RPMI8226 (cell line): ENCODE results near the gene RAB8A.

Experiments used
- DNase-seq: peaks from one replicate; pipeline ENCODE4 v3.0.0-alpha.2; 2015

RAB8A gene

GRCh38 chr19:16111160-16111908 lies at the start of gene RAB8A:
Gene RAB8A (plus strand): TSS chr19:16111889. CDS start chr19:16111902, 13 bp downstream.
- DNase-seq = peak; percentile 99

- no peak for DNase-seq
Observed at GRCh38 chr19:16061943-16062342, 49.7 kb upstream of the RAB8A start.

GRCh38 chr19:16062789-16063188 lies 48.9 kb upstream of the RAB8A start:
- DNase-seq = peak; percentile 73

GRCh38 chr19:16064209-16064889 lies 47.3 kb upstream of the RAB8A start:
- no peak for DNase-seq

GRCh38 chr19:16066611-16067104 lies 45.0 kb upstream of the RAB8A start:
- peak; percentile 71 for DNase-seq

- DNase-seq = peak; percentile 59
Observed at GRCh38 chr19:16067205-16067938, 44.3 kb upstream of the RAB8A start.

GRCh38 chr19:16068696-16069259 lies 42.9 kb upstream of the RAB8A start:
- no peak for DNase-seq

- no peak for DNase-seq
Observed at GRCh38 chr19:16069813-16070365, 41.8 kb upstream of the RAB8A start.

- DNase-seq = peak; percentile 99
Observed at GRCh38 chr19:16070366-16070990, 41.2 kb upstream of the RAB8A start.

- DNase-seq = no peak
Observed at GRCh38 chr19:16071072-16071691, 40.5 kb upstream of the RAB8A start.

GRCh38 chr19:16073481-16073880 lies 38.2 kb upstream of the RAB8A start:
- no peak for DNase-seq

- peak; percentile 17 for DNase-seq
Observed at GRCh38 chr19:16073988-16074387, 37.7 kb upstream of the RAB8A start.

- no peak for DNase-seq
Observed at GRCh38 chr19:16074488-16075365, 37.0 kb upstream of the RAB8A start.

- no peak for DNase-seq
Observed at GRCh38 chr19:16075430-16076153, 36.1 kb upstream of the RAB8A start.

GRCh38 chr19:16076154-16076957 lies 35.3 kb upstream of the RAB8A start, which contains the start of gene TPM4:
Gene TPM4 (plus strand): TSS chr19:16076495. CDS start chr19:16076566, 71 bp downstream.
- peak; percentile 93 for DNase-seq

GRCh38 chr19:16076958-16077611 lies 34.6 kb upstream of the RAB8A start:
- DNase-seq = peak; percentile 39

GRCh38 chr19:16077984-16078758 lies 33.5 kb upstream of the RAB8A start:
- DNase-seq = peak; percentile 48
